ENCODE results near the gene SGMS2.

SGMS2 gene

GRCh38 chr4:107838861-107839565 is 14.3 kb downstream of the SGMS2 start:
- Mint-ChIP-seq H3K4me3 (no peak overlapping the region), H3K9me3 (no peaks in the 10 kb centered on the region), H3K27ac (no peak overlapping the region), H3K36me3 (ENCODE audit: low read depth) (no peaks in the 10 kb centered on the region), H3K27me3 (ENCODE audit: low read depth, poor library complexity) (no peaks in the 10 kb centered on the region), H3K4me1 (no peaks in the 10 kb centered on the region)
- TF ChIP-seq CTCF (IDR thresholded peaks at IDR 0.05): no peak
- DNase-seq: no peak

DNA sequence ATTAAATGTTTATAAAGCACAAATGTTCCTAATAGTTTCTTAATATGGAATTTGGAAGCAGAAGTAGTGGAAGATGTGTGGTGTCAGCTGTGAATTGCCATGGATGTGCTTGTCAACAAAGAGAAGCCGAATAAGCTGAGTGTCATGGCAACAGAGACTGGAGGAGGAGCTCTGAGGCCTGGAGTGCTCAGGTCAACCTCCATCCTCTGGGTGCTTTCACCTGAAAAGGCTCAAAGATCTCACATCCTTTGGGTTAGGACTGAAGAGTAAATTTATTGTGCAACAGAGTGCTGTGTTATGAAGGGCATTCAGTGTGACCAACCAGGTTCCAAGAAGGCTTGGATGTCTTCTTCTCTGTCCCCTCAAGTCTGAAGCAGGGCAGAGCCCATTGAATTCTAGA is 18.7 kb downstream of the SGMS2 start:
- Mint-ChIP-seq H3K36me3 (ENCODE audit: low read depth) (peaks cover 5% of the 10 kb centered on the region), H3K27ac (no peak overlapping the region), H3K27me3 (ENCODE audit: low read depth, poor library complexity) (no peaks in the 10 kb centered on the region), H3K4me1 (no peaks in the 10 kb centered on the region), H3K4me3 (no peak overlapping the region), H3K9me3 (peaks cover 15% of the 10 kb centered on the region)
- no peak for DNase-seq
- TF ChIP-seq CTCF (IDR thresholded peaks at IDR 0.05): no peak

- no peak overlapping the region for H3K27ac Mint-ChIP-seq
- DNase-seq: no peak
- no peaks in the 10 kb centered on the region for H3K4me1 Mint-ChIP-seq
- peaks cover 5% of the 10 kb centered on the region for H3K36me3 Mint-ChIP-seq (ENCODE audit: low read depth)
- no peaks in the 10 kb centered on the region for H3K27me3 Mint-ChIP-seq (ENCODE audit: low read depth, poor library complexity)
- peaks cover 15% of the 10 kb centered on the region for H3K9me3 Mint-ChIP-seq
- H3K4me3 Mint-ChIP-seq: no peak overlapping the region
- TF ChIP-seq CTCF (IDR thresholded peaks at IDR 0.05): no peak
These were observed 20.9 kb downstream of the SGMS2 start for GRCh38 chr4:107845681-107846080.

- no peak overlapping the region for H3K27ac Mint-ChIP-seq
- H3K27me3 Mint-ChIP-seq (ENCODE audit: low read depth, poor library complexity): no peaks in the 10 kb centered on the region
- DNase-seq: no peak
- peaks cover 15% of the 10 kb centered on the region for H3K9me3 Mint-ChIP-seq
- peaks cover 5% of the 10 kb centered on the region for H3K36me3 Mint-ChIP-seq (ENCODE audit: low read depth)
- no peak for TF ChIP-seq CTCF (IDR thresholded peaks at IDR 0.05)
- H3K4me1 Mint-ChIP-seq: peaks cover 7% of the 10 kb centered on the region
- H3K4me3 Mint-ChIP-seq: no peak overlapping the region
These were observed 25.7 kb downstream of the SGMS2 start for GRCh38 chr4:107850438-107850837.

DNA sequence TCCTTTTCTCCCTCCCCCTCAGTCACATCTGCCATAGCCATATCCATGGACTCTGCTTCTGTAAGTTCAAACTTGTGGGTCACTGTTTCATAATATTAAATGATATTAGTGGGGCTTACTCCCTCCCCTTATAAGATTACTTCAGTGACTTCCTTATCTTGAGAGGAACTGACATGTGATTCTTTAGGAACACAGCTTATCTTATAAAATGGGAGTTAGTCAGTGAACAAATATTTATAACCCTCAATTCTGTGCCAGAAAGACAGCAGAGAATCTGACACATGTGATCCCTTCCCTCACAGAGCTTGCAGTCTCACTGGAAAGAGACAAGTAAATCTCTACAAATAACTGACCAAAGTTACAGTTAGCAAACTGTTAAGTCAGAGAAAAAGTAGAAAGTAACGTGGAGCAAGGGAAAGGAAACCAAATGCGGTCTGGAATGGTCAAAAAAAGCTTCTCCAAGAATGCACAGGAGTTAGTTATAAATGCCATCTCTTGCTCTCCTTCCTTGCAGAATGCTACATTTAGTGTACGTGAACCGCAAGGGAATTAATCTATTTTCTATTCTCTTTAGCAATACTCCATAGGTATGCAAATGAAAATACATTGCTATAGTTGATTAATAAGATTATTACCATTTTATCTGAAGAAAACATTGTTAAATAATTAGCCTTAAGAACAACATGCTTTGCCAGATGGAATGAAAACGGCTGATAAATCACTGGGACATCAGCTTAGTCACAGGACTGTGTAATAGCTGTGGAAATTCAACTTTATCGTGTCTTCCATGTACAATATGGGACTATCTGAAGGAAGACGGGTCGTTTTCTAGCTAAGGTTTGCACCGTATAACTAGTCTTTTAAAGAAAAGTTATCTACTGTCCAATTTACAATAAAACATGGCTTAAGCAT is 29.0 kb downstream of the SGMS2 start:
- TF ChIP-seq CTCF (IDR thresholded peaks at IDR 0.05): no peak
- no peaks in the 10 kb centered on the region for H3K9me3 Mint-ChIP-seq
- H3K36me3 Mint-ChIP-seq (ENCODE audit: low read depth): no peaks in the 10 kb centered on the region
- no peaks in the 10 kb centered on the region for H3K27me3 Mint-ChIP-seq (ENCODE audit: low read depth, poor library complexity)
- H3K4me3 Mint-ChIP-seq: no peak overlapping the region
- DNase-seq: no peak
- H3K4me1 Mint-ChIP-seq: peaks cover 7% of the 10 kb centered on the region
- H3K27ac Mint-ChIP-seq: no peak overlapping the region

Measured in nephron progenitor cell (in vitro differentiated cells).